COR-L47 (cell line): Measurements from ENCODE around the gene ADAMTS12.

Source experiments
- DNase-seq: peaks from one replicate; lab custom pipeline; 2025; lab: John Stamatoyannopoulos, UW

Gene ADAMTS12

DNA sequence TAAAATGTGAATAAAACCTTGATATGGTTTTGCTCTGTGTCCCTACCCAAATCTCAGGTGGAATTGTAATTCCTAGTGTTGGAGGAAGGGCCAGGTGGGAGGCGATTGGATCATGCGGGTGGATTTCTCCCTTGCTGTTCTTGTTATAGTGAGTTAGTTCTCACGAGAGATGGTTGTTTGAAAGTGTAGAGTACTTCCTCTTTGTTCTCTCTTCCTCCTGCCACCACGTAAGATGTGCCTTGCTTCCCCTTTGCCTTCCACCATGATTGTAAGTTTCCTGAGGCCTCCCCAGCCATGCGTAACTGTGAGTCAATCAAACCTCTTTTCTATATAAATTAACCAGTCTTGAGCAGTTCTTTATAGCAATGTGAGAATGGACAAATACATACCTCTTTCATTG lies 416.1 kb downstream of the ADAMTS12 start:
- DNase-seq: no peak

DNA sequence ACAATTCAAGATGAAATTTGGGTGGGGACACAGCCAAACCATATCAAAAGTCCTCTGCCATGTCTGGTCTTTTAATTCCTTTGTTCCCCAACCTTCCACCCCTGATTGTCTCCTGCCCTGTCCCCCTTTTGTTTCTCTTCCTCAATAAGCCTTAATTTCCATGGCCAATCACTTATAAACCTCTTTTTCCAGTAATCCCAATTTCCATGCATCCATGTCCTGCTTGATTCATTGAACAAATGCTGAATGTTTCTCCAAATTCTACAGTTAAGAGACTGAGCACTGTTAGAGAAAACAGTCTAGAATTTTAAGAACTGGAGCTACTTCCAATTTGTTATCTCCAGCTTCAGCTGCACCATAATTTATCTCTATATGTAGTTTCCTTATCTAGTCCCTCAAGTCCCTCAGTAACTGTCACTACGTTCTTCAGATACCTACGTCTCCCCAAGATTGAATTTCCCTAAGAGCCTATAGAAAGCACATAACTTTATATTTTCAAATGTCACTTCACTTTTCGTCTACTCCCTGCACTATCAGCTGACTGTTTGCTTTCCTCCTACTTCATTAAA lies 416.8 kb downstream of the ADAMTS12 start:
- DNase-seq: no peak

DNA sequence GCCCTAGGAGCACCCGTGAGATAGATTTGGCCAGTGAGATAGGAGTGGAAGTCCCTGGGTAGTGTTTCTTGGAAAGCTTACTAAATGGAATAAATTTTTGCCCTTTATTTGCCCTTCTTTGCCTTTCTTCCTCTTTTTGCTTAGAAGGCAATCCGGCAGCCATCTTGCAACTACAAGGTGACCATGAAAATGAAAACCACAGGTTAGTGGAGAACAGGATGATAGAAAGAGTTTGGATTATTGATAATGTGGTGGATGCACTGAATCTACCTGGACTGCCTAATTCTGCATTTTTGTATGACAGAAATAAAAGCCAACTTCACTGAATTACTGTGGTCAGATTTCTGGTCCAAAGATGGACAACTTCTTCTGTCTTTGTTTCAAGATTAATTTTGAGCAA lies 417.8 kb downstream of the ADAMTS12 start:
- no peak for DNase-seq
